IMR-90 (cell line): ENCODE measurements around the gene TENM4. TPM values are rescaled to one million over a fixed set of nuclear protein-coding genes. Genes with fewer than 3 reads are reported as not detected.

Experiments used
- ATAC-seq: fragments of 200-7000 bp; cut with Tn5 transposase; 2 replicates; pipeline ENCODE4 v1.9.1; 2020; ENCODE audit warnings: low read depth, mild to moderate bottlenecking, moderate library complexity
- BruUV-seq: library from RNA; stranded (reverse); fragments of 400-500 nt; replicated peaks from 2 replicates; lab custom pipeline; 2021; lab: Mats Ljungman, UMichigan
- CTCF ChIA-PET: fragments of 300-600 bp; formaldehyde crosslinking; extraction: SDS; loops from one replicate; lab custom pipeline; 2021; ENCODE audit warnings: antibody characterized with exemption; lab: Yijun Ruan, JAX
- POLR2A ChIA-PET: fragments of 300-600 bp; sonication (Branson Sonifier 250); formaldehyde crosslinking; loops from one replicate; lab custom pipeline; 2022; ENCODE audit warnings: antibody characterized with exemption; ENCODE audit not compliant: unreplicated experiment; lab: Charles Lee
- DNase-seq: peaks from one replicate; pipeline ENCODE4 v3.0.0; 2013
- H2AFZ ChIP-seq: replicated peaks from 2 replicates; pipeline ENCODE3; 2013; ENCODE audit warnings: low read length, mild to moderate bottlenecking; ENCODE audit not compliant: poor library complexity
- H2AK5ac ChIP-seq: 2 replicates; pipeline ENCODE4 v1.6.1; 2013; ENCODE audit warnings: low read depth, low read length, inconsistent platforms
- H2AK9ac ChIP-seq: replicated peaks from 2 replicates; pipeline ENCODE3; 2013; ENCODE audit warnings: mild to moderate bottlenecking, low read depth, low read length, moderate library complexity; ENCODE audit not compliant: poor library complexity
- H2BK120ac ChIP-seq: 2 replicates; pipeline ENCODE4 v1.6.1; 2013; ENCODE audit warnings: low read depth, low read length, inconsistent platforms
- H2BK15ac ChIP-seq: 3 replicates; pipeline ENCODE4 v1.6.1; 2013; ENCODE audit warnings: low read depth, low read length, inconsistent platforms
- H2BK20ac ChIP-seq: 2 replicates; pipeline ENCODE4 v1.6.1; 2013; ENCODE audit warnings: low read depth, mild to moderate bottlenecking, inconsistent platforms, low read length, moderate library complexity
- H2BK5ac ChIP-seq: 2 replicates; pipeline ENCODE4 v1.6.1; 2013; ENCODE audit warnings: mild to moderate bottlenecking, low read depth, low read length, inconsistent platforms; ENCODE audit not compliant: poor library complexity, severe bottlenecking
- H3K14ac ChIP-seq: replicated peaks from 2 replicates; pipeline ENCODE4 v1.6.1; 2013; ENCODE audit warnings: low read depth, low read length, inconsistent platforms
- H3K18ac ChIP-seq: 2 replicates; pipeline ENCODE4 v1.6.1; 2013; ENCODE audit warnings: low read depth, low read length, control low read depth
- H3K23ac ChIP-seq: 2 replicates; pipeline ENCODE4 v1.6.1; 2013; ENCODE audit warnings: low read depth, low read length, inconsistent platforms
- H3K27ac ChIP-seq: 2 replicates; pipeline ENCODE4 v1.5.1; 2013; ENCODE audit warnings: mild to moderate bottlenecking, control low read depth, low read length; ENCODE audit not compliant: insufficient read depth
- H3K27me3 ChIP-seq: 2 replicates; pipeline ENCODE4 v1.6.1; 2013; ENCODE audit warnings: low read length; ENCODE audit not compliant: control insufficient read depth, insufficient read depth
- H3K36me3 ChIP-seq: 2 replicates; pipeline ENCODE4 v1.6.1; 2013; ENCODE audit warnings: low read length, mixed read lengths; ENCODE audit not compliant: control insufficient read depth, insufficient read depth
- H3K4ac ChIP-seq: 2 replicates; pipeline ENCODE4 v1.6.1; 2013; ENCODE audit warnings: low read depth, low read length, inconsistent platforms
- H3K4me1 ChIP-seq: 2 replicates; pipeline ENCODE4 v1.6.1; 2013; ENCODE audit warnings: low read length, mixed read lengths; ENCODE audit not compliant: control insufficient read depth, insufficient read depth
- H3K4me2 ChIP-seq: 2 replicates; pipeline ENCODE4 v1.6.1; 2013; ENCODE audit warnings: low read depth, mild to moderate bottlenecking, control low read depth, low read length, moderate library complexity
- H3K4me3 ChIP-seq: 2 replicates; pipeline ENCODE4 v1.5.1; 2013; ENCODE audit warnings: low read depth, mild to moderate bottlenecking, control low read depth, low read length, moderate library complexity; ENCODE audit not compliant: insufficient read depth
- H3K56ac ChIP-seq: 2 replicates; pipeline ENCODE4 v1.6.1; 2013; ENCODE audit warnings: low read length, inconsistent platforms; ENCODE audit not compliant: insufficient read depth; ENCODE audit errors: extremely low read depth
- H3K79me1 ChIP-seq, 2 experiments: 2 replicates each; pipeline ENCODE4 v1.6.1; 2013; ENCODE audit warnings: low read length in 2 of 2, inconsistent platforms in 1 of 2, low read depth in 1 of 2
- H3K9ac ChIP-seq: 2 replicates; pipeline ENCODE4 v1.6.1; 2013; ENCODE audit warnings: low read depth, low read length, control low read depth
- H3K9me1 ChIP-seq: 2 replicates; pipeline ENCODE4 v1.6.1; 2013; ENCODE audit warnings: low read length, inconsistent platforms; ENCODE audit not compliant: insufficient read depth
- H3K9me3 ChIP-seq: 2 replicates; pipeline ENCODE4 v1.6.1; 2013; ENCODE audit warnings: low read length; ENCODE audit not compliant: control insufficient read depth, insufficient read depth
- H4K20me1 ChIP-seq: 2 replicates; pipeline ENCODE4 v1.6.1; 2013; ENCODE audit warnings: low read length, inconsistent platforms; ENCODE audit not compliant: insufficient read depth
- H4K5ac ChIP-seq: 2 replicates; pipeline ENCODE4 v1.6.1; 2013; ENCODE audit warnings: mild to moderate bottlenecking, low read depth, low read length, control low read depth
- H4K8ac ChIP-seq, 2 experiments: 2 replicates each; pipeline ENCODE4 v1.6.1; 2013; ENCODE audit warnings: low read depth in 2 of 2, low read length in 2 of 2, control low read depth in 1 of 2, inconsistent platforms in 1 of 2
- H4K91ac ChIP-seq: 2 replicates; pipeline ENCODE4 v1.6.1; 2013; ENCODE audit warnings: low read depth, low read length, inconsistent platforms; ENCODE audit not compliant: insufficient read depth
- BHLHE40 ChIP-seq: fragments of 150-350 bp; IDR thresholded peaks from 2 replicates; pipeline ENCODE4 v1.6.1; 2016; ENCODE audit warnings: mild to moderate bottlenecking, low read depth, low read length
- CHD1 ChIP-seq: IDR thresholded peaks from 2 replicates; pipeline ENCODE4 v1.6.1; 2012; ENCODE audit warnings: low read depth, low read length, improper control_type of control experiment
- CTCF ChIP-seq: conservative IDR thresholded peaks from 2 replicates; pipeline ENCODE4 v1.5.1; 2012; ENCODE audit warnings: mild to moderate bottlenecking, low read depth, low read length, improper control_type of control experiment
- ELK1 ChIP-seq: fragments of 150-350 bp; IDR thresholded peaks from 2 replicates; pipeline ENCODE4 v1.6.1; 2016; ENCODE audit warnings: low read depth, mild to moderate bottlenecking, low read length, moderate library complexity, borderline replicate concordance
- MAFK ChIP-seq: IDR thresholded peaks from 2 replicates; pipeline ENCODE4 v1.6.1; 2012; ENCODE audit warnings: low read depth, low read length, improper control_type of control experiment
- MAZ ChIP-seq: IDR thresholded peaks from 2 replicates; pipeline ENCODE4 v1.6.1; 2012; ENCODE audit warnings: low read depth, mild to moderate bottlenecking, low read length, improper control_type of control experiment, moderate library complexity, borderline replicate concordance
- MXI1 ChIP-seq: IDR thresholded peaks from 2 replicates; pipeline ENCODE4 v1.6.1; 2012; ENCODE audit warnings: low read depth, mild to moderate bottlenecking, low read length, moderate library complexity, borderline replicate concordance
- NFE2L2 ChIP-seq: fragments of 150-350 bp; IDR thresholded peaks from 2 replicates; pipeline ENCODE4 v1.6.1; 2016; ENCODE audit warnings: low read depth, mild to moderate bottlenecking, low read length
- RCOR1 ChIP-seq: IDR thresholded peaks from 2 replicates; pipeline ENCODE4 v1.6.1; 2012; ENCODE audit warnings: mild to moderate bottlenecking, low read length, improper control_type of control experiment; ENCODE audit not compliant: insufficient replicate concordance
- RFX5 ChIP-seq: IDR thresholded peaks from 2 replicates; pipeline ENCODE4 v1.8.0; 2012; ENCODE audit warnings: low read depth, mild to moderate bottlenecking, low read length, moderate library complexity
- SMC3 ChIP-seq: fragments of 150-350 bp; IDR thresholded peaks from 2 replicates; pipeline ENCODE4 v1.6.1; 2016; ENCODE audit warnings: low read depth, mild to moderate bottlenecking, antibody characterized with exemption, low read length, moderate library complexity
- USF2 ChIP-seq: fragments of 150-350 bp; IDR thresholded peaks from 2 replicates; pipeline ENCODE4 v1.6.1; 2017; ENCODE audit warnings: mild to moderate bottlenecking, antibody characterized with exemption, low read length, low read depth
- WGBS, 2 experiments: methylation state at CpG; one replicate each; pipeline versions ENCODE4 v1.1.5 to v1.1.7; 2013; ENCODE audit warnings: missing lambda C conversion rate in 2 of 2; ENCODE audit not compliant: insufficient read length in 1 of 2; ENCODE audit errors: extremely low coverage in 2 of 2; 5-methylcytosine and 5-hydroxymethylcytosine counted together
- dilution Hi-C: fragments of 300-500 bp; cut with HindIII; formaldehyde crosslinking; loops from one replicate; pipeline ENCODE4 v1.14.3; 2018; ENCODE audit warnings: low sequenced_read_pairs; ENCODE audit not compliant: unreplicated experiment
- in situ Hi-C: fragments of 300-500 bp; cut with MboI; formaldehyde crosslinking; loops from 3 replicates; pipeline ENCODE4 v1.14.3; 2019; ENCODE audit warnings: low sequenced_read_pairs, inconsistent platforms, mixed read lengths
- intact Hi-C: fragments of 100-400 bp; cut with micrococcal nuclease; formaldehyde crosslinking; loops from 2 replicates; pipeline ENCODE4 v1.10.0; 2022
- polyA plus RNA-seq, 3 experiments: library from polyadenylated mRNA; depleted of rRNA; stranded (reverse); fragments of >200 nt; gene quantifications; 2 replicates each; pipeline ENCODE4 v1.2.3, GENCODE V29; 2012; ENCODE audit warnings: low replicate concordance in 1 of 3
- total RNA-seq: library from RNA; depleted of rRNA; stranded (reverse); fragments of >200 nt; gene quantifications from 2 replicates; pipeline ENCODE4 v1.2.3, GENCODE V29; 2012

TENM4 gene
- total and polyA plus RNA-seq, 2 of the 4 experiments (the other 2 are of a cell fraction) = 7.4 to 9.0 TPM

- H3K27me3 ChIP-seq = no peaks in the 10 kb centered on the region
- no peak overlapping the region for H3K56ac ChIP-seq
- no peak for DNase-seq
- no peak overlapping the region for H2AFZ ChIP-seq
- H4K5ac ChIP-seq = no peak overlapping the region
- no TSS peak for BruUV-seq
- no peak overlapping the region for H2BK15ac ChIP-seq
- H2BK20ac ChIP-seq = no peak overlapping the region; the same call in 1 of the 2 replicates
- no peak overlapping the region for H3K4me3 ChIP-seq
- dilution Hi-C loops (no loop called here), intact Hi-C loops (loop anchor here (5.0 to 10.0 kb wide), 2 partner anchors 127 to 295 kb away; no protein-coding TSS in a partner anchor), in situ Hi-C loops (no loop called here)
- TF ChIP-seq SMC3 (no peak), MAFK (no peak), MAZ (no peak), BHLHE40 (no peak), ELK1 (no peak), CTCF (no peak), MXI1 (no peak), RCOR1 (no peak), RFX5 (no peak), NFE2L2 (no peak), USF2 (no peak), CHD1 (no peak)
- H2BK5ac ChIP-seq = no peak overlapping the region
- no peaks in the 10 kb centered on the region for H3K79me1 ChIP-seq
- POLR2A ChIA-PET = no interaction called here
- H3K14ac ChIP-seq = no peak overlapping the region
- H3K36me3 ChIP-seq = no peaks in the 10 kb centered on the region
- no peak for ATAC-seq
- H3K9me1 ChIP-seq = peaks cover 24% of the 10 kb centered on the region
- peaks cover 6% of the 10 kb centered on the region; the same call in 1 of the 2 replicates for H3K9me3 ChIP-seq
- H3K23ac ChIP-seq = no peak overlapping the region
- H3K18ac ChIP-seq = no peak overlapping the region; the same call in 1 of the 2 replicates
- WGBS, 2 experiments = no CpG with 5 or more reads among the region's 3 CpGs
- peaks cover 28% of the 10 kb centered on the region for H3K4me1 ChIP-seq
- H3K4ac ChIP-seq = peak overlapping the region; percentile 41; the same call in 1 of the 2 replicates
- peaks cover 7% of the 10 kb centered on the region; the same call in 1 of the 2 replicates for H4K20me1 ChIP-seq
- H2BK120ac ChIP-seq = no peak overlapping the region
- no peak overlapping the region for H3K4me2 ChIP-seq
- no peak overlapping the region for H4K8ac ChIP-seq
- H2AK5ac ChIP-seq = peak overlapping the region; percentile 46; the same call in 1 of the 2 replicates
- no peak overlapping the region for H2AK9ac ChIP-seq
- H3K27ac ChIP-seq = no peak overlapping the region
- no peak overlapping the region for H4K91ac ChIP-seq
- no peak overlapping the region for H3K9ac ChIP-seq
- CTCF ChIA-PET = interaction anchor here (2.0 kb wide), 1 partner anchor 292 kb away, joined by 5 read pairs; no protein-coding TSS in a partner anchor
These were observed 351.2 kb downstream of the TENM4 start for GRCh38 chr11:79089601-79090000.
